GM06990 (cell line): ENCODE data around the gene NKD1.

ENCODE experiments used
- DNase-seq: peaks from one replicate; pipeline ENCODE4 v3.0.0-alpha.2; 2011; ENCODE audit not compliant: insufficient read length; ENCODE audit errors: extremely low read depth
- H3K27me3 ChIP-seq: replicated peaks from 2 replicates; pipeline ENCODE4 v1.6.0; 2011; ENCODE audit warnings: low read length; ENCODE audit not compliant: control insufficient read depth, insufficient read depth
- H3K36me3 ChIP-seq: 2 replicates; pipeline ENCODE4 v1.5.1; 2011; ENCODE audit warnings: low read length; ENCODE audit not compliant: control insufficient read depth, insufficient read depth
- H3K4me3 ChIP-seq: replicated peaks from 2 replicates; pipeline ENCODE4 v1.5.1; 2011; ENCODE audit warnings: low read depth, mild to moderate bottlenecking, control low read depth, low read length
- TF ChIP-seq, protein P1 (sequence below): IDR thresholded peaks from 2 replicates; pipeline ENCODE4 v1.5.1; 2011; ENCODE audit warnings: low read length, control low read depth, mild to moderate bottlenecking, inconsistent platforms; ENCODE audit not compliant: insufficient read depth, poor library complexity, severe bottlenecking

The NKD1 gene

DNA sequence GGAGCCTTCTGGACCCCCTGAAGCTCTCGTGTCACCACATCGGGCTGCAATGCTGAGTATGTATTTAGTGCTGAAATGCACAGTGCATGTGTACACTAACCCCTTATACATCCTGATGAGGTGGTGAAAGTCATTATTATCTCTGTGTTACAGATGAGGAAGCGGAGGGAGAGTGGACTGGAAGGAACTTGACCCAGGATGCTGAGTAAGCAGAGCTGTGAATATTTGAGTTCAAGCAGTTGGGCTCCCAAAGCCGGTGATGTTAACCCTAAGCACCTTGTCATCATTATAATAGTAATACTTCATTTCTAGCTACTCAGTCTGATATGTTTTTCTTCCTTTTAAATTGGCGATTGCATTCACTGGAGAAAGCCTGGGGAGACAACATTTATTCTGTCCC is 25.9 kb upstream of the NKD1 start:
- DNase-seq = no peak
- Histone ChIP-seq H3K27me3 (no peaks in the 10 kb centered on the region; the same call in 1 of the 2 replicates), H3K4me3 (no peak overlapping the region), H3K36me3 (no peaks in the 10 kb centered on the region)
- TF ChIP-seq, protein P1, sequence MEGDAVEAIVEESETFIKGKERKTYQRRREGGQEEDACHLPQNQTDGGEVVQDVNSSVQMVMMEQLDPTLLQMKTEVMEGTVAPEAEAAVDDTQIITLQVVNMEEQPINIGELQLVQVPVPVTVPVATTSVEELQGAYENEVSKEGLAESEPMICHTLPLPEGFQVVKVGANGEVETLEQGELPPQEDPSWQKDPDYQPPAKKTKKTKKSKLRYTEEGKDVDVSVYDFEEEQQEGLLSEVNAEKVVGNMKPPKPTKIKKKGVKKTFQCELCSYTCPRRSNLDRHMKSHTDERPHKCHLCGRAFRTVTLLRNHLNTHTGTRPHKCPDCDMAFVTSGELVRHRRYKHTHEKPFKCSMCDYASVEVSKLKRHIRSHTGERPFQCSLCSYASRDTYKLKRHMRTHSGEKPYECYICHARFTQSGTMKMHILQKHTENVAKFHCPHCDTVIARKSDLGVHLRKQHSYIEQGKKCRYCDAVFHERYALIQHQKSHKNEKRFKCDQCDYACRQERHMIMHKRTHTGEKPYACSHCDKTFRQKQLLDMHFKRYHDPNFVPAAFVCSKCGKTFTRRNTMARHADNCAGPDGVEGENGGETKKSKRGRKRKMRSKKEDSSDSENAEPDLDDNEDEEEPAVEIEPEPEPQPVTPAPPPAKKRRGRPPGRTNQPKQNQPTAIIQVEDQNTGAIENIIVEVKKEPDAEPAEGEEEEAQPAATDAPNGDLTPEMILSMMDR = no peak

DNA sequence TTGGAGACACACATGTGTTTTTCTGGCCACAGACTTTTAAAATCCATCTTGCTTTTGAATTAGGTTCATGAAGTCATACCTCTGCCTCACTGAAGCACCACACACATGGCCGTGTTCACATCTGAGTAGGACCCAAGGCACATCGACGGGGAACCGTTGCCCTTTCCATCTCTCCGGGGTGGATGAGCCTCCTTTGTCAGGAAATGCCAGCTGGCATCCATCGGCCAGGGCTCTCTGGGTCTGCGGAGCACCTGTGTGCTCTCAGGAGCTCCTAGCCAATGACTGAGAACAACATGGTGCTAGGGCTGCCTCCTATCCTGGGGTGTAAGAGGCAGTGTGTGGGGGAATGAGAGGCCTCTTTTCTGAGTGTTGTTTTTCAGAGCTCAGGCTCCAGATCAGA is 24.5 kb upstream of the NKD1 start:
- H3K36me3 ChIP-seq = no peaks in the 10 kb centered on the region
- TF ChIP-seq, protein P1 = no peak
- no peaks in the 10 kb centered on the region; the same call in 1 of the 2 replicates for H3K27me3 ChIP-seq
- no peak overlapping the region for H3K4me3 ChIP-seq
- no peak for DNase-seq

DNA sequence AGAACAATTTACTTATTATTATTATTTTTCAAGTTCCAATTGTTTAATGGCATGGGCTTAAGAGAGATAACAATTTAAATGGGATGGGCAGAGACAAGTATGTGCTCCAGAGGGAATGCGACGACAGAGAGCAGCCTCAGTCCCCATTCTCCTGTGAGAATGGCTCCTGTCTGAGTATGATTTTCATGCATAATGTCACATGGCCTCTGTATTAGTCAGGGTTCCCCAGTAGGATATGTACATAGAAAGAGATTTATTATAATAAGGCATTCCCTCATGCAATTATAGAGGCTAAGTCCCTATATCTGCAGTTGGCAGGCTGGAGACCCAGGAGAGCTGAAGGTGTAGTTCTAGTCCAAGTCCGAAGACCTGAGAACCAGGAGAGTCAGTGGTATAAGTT is 22.9 kb upstream of the NKD1 start:
- TF ChIP-seq, protein P1 = no peak
- no peaks in the 10 kb centered on the region; the same call in 1 of the 2 replicates for H3K27me3 ChIP-seq
- no peaks in the 10 kb centered on the region for H3K36me3 ChIP-seq
- no peak for DNase-seq
- no peak overlapping the region for H3K4me3 ChIP-seq

DNA sequence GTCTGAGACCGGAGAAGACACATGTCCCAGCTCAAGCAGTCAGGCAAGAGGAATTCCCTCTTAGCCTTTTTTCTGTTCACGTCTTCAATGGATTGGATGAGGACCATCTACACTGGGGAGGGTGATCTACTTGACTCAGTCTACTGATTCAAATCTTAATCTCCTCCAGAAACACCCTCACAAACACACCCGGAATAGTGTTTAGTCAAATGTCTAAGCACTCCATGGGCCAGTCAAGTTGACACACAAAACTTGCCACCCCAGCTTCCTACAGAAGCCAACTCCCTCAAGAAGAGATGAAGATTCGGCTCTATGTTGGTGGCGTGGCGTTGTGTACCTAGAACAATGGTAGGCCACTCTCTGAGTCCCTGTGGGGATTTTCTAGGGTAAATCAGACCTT is 22.5 kb upstream of the NKD1 start:
- Histone ChIP-seq H3K27me3 (no peaks in the 10 kb centered on the region; the same call in 1 of the 2 replicates), H3K36me3 (no peaks in the 10 kb centered on the region), H3K4me3 (no peak overlapping the region)
- DNase-seq = no peak
- TF ChIP-seq, protein P1 = no peak

DNA sequence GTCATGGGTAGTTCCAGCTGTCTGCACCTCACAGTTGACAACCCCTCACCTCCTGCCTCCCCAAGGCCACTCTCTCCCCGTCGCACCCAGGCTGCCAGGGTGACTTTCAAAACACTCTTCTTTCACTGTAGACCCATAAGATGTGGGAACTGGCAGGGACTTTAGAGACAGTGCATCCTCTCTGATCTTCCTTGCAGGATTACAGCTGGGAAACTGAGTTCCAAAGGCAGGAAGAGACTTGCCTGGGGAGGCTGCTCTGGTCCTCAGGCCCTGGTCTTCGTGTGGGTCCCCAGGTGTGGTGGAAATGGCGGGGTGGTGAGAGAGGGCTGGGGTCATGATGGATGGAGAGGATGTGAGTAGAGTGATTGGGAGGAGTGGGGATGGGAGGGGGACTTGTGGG is 21.9 kb upstream of the NKD1 start:
- no peak overlapping the region for H3K4me3 ChIP-seq
- H3K27me3 ChIP-seq = no peaks in the 10 kb centered on the region; the same call in 1 of the 2 replicates
- TF ChIP-seq, protein P1 = no peak
- no peaks in the 10 kb centered on the region for H3K36me3 ChIP-seq
- no peak for DNase-seq

DNA sequence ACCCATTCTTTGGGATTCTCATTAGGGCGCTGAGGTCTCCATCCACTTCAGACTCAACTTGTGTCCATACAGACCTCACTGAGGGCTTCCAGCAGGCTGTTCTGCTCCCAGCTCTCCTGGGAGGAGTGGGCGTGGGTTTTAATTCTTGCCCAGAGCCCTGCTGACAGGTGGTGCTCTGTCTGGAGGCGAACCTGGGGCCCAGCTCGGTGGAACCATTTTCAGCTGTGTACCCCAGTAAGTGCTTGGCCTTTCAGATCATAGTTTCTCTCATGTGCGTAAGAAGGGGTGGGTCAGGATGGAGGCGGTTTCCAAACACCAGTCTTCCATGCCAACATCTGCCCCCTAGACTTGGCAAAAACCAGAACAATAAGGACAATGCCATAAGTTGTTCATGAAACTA is 21.4 kb upstream of the NKD1 start:
- TF ChIP-seq, protein P1 = no peak
- H3K4me3 ChIP-seq = no peak overlapping the region
- DNase-seq = no peak
- no peaks in the 10 kb centered on the region; the same call in 1 of the 2 replicates for H3K27me3 ChIP-seq
- H3K36me3 ChIP-seq = no peaks in the 10 kb centered on the region
